ENCODE measurements around the gene NDST3.

- no peak for TF ChIP-seq CTCF (IDR thresholded peaks at IDR 0.05)
- TF ChIP-seq POLR2A (IDR thresholded peaks at IDR 0.05): no peak
Observed at GRCh38 chr4:118004088-118004487, 30.2 kb upstream of the NDST3 start.

All from tibial nerve (tissue), 3 donors.